Erythroblast (primary cell): Measurements from ENCODE around the gene PLCL1.
"Not testable (repeated sequence)": the region's sequence is repeated elsewhere in the genome, so short reads cannot be mapped to it uniquely, and the experiment has no call there.

Source experiments
- DNase-seq, 2 experiments: peaks; one replicate each; lab custom pipeline; 2025; lab: John Stamatoyannopoulos, UW
- GATA1 ChIP-seq: IDR thresholded peaks from 2 replicates; pipeline ENCODE4 v1.6.1; 2011; ENCODE audit warnings: low read depth, mild to moderate bottlenecking, control low read depth, low read length, moderate library complexity
- POLR2A ChIP-seq: IDR thresholded peaks from 2 replicates; pipeline ENCODE4 v1.6.1; 2011; ENCODE audit warnings: mild to moderate bottlenecking, low read length

Gene PLCL1

DNA sequence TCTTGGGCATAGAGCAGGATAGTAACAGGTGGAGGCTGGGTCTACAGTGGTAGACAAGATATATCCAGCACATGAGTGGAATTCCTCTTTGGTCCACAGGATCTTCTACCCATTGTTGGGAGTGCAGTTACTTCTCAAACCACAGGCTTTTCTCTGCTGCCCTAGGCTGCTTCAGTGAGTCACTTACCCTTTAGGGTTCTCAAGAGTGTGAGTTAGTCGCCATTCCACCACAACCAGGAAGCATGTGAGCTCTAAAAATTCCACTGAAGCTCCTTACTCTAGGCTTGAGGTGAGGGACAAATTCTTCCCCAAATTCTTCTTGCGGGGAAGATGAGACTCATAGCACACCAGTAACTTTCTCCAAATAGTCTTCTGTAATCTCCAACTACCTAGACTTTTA is 189.4 kb downstream of the PLCL1 start:
- TF ChIP-seq GATA1, result no peak
- no peak for TF ChIP-seq POLR2A
- DNase-seq, result no peak

DNA sequence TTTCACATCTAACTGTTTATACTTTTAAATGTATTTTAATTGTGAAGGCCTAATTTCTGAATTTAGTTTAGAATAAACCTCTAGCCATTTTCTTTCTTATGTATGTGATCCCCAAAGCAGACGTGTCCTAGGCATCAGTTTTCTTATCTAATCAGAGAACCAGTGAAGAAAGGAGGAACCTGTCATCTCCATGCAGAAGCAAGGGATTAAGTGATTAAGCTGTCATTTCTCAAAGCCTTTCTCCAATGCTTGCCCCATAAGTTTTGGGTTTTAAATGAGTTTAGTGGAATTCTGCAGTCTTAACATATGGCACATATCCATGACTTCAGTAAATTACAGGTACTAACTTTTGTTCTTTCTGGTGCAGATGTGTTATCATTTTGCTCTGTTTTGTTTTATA is 190.4 kb downstream of the PLCL1 start:
- TF ChIP-seq POLR2A (no peak), GATA1 (no peak)
- no peak for DNase-seq

DNA sequence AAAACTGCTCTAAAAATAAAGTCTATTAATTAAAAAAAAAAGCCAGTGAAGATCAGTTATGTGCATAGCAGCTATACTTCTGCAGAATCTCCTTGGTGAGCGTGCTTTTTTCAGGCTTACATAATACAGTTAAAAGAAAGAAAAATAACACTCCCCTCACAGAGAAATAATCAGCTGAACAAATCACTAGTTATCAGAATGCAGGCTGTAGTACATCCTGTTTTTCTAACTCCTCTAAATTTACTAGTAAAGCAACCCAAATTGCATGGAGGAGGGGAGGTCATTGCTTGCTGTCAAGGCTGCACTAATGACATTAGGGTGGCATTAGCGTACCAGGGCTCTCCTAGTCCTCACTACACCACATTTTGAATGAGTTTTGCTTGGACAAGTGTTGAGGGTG is 192.2 kb downstream of the PLCL1 start:
- no peak for TF ChIP-seq GATA1
- no peak for TF ChIP-seq POLR2A
- no peak for DNase-seq

DNA sequence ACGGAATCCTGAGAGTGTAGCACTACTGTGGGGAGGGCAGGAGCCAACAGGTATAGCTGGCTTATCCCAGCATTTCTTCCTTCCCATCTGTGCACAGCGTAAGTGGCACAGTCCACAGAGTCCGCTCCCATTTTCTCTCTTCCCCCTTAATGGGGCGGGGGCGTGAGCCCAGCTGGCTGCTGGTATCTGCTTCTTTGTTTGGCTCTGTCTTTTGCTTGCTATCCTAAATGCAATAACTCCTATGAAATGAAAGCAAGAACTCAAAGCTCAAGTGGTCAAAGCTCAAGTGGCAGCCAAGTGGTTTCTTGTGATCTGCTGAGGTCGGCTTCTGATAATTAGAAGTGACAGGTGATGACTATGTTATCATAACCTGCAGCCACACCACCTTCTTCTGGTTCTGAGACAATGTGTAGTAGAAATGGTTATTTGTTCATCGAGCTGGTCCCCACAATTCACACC is 192.7 kb downstream of the PLCL1 start:
- TF ChIP-seq POLR2A (no peak), GATA1 (no peak)
- no peak for DNase-seq

DNA sequence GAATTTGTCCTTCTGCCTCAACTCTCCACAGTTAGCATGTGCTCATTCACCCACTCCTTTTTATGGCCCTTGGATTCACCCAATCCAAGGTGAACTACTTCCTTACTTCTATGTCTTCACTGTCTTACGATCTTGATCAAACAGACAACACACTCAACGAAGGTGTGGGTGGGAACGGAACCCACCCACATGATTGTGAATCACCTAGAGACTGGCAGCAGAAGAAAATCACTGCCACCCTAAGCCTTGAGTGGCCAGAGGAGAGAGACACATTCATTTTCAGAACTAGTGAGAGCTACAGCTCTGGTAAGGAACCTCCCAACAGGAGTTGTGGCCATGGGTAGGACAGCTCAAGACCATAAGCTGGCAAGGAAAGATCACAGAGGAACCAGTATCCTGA is 194.3 kb downstream of the PLCL1 start:
- no peak for DNase-seq
- TF ChIP-seq POLR2A (no peak), GATA1 (no peak)

DNA sequence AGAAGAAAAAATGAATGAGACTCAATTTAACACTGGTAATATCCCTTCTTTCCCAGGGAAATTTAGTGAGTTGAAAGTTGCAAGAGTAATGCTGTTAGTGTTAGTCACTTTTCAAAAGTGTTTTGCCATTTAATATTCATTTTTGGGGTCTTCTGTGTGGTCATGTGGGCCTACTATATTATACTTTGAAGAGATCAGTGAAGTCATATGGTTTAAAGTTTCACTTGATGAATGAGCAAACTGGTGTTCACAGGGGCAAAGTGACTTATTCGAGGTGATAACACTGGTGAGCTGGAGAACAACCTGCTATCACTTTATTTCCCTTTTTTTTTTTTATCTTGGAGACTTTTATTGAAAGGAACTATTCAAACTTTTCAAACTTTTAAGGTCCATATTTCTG is 196.0 kb downstream of the PLCL1 start:
- TF ChIP-seq POLR2A (no peak), GATA1 (no peak)

DNA sequence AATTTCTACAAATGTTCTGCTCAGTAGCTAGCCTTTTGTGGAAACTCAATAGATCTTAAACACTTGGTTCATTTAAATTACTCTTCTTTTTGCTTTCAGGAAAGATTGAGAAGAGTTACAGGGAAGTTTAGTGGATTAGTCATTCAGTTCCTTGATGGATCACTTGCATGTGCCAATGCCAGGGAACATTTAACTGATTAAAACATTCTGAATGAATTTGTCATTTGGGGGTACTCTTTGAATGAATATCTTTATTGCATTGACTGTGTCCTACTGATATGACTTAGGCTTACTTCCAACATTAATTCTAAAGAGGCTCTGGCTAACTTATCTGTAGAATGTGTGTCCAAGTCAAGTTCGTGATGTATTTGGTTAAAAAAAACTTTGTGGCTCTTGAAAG is 199.8 kb downstream of the PLCL1 start:
- TF ChIP-seq POLR2A (no peak), GATA1 (no peak)
- no peak for DNase-seq

More for the DNA sequence above, 196.0 kb downstream of the PLCL1 start:
- DNase-seq, result no peak

DNA sequence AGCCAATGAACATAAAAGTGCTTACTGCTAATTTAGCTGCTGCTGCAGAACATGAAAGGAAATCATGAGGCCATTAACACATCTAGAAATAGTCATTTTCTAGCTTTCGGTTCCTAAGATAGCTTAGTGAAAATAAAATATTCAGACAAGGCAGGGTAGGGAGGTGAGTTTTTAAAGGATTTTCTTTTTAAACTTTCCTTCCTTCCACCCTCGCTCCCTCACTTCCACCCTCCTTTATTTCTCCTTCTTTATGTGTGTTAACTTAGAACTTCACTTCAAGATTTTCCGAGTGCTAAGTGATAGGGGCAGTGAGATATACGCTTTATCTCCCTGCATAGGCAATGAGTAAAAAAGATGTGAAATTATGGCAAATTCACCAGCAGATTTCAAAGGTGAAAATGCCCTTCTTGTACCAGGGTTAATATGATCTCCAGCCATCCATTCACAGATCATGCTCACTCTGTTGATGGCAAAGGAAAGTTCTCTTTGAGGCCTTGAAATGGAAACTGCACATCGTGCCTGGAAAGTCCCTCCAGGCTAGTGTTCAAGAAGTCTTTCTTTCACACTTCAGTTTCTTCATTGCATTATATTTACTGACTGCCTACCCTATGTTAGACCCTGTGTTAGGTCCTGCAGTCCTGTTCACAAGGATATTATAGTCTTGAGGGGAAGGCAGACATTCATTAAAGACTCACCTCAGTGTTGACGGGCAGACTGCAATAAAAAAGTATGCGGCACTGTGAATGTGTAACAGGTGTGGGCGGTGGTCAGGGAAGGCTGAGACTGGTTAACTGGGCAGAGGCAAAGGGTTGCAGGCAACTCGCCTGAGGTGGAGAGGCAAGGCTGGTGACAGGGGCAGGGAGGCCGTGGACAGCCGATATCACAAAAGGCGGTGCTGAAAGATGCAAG is 200.8 kb downstream of the PLCL1 start:
- TF ChIP-seq GATA1, result no peak
- no peak for TF ChIP-seq POLR2A
- no peak for DNase-seq

DNA sequence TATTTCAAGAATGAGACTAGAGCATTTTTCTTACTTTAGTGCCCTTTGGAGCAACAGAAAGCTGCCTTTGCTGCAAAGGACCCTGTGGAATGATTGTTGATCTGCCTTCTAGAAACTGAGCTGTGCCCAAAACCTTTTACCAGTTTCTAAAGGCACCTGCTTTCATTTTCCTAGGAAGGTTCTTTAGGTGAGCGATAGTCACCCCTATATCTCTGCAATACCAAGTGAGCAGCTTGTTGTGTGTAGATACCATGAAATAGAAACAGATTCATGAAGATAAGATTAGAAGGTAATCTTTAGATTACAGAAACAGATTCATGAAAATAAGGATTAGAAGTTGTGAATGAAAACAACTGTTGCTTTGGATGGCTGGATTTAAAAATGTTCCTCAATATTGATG is 202.3 kb downstream of the PLCL1 start:
- TF ChIP-seq GATA1, result no peak
- TF ChIP-seq POLR2A, result no peak
- DNase-seq, result no peak

DNA sequence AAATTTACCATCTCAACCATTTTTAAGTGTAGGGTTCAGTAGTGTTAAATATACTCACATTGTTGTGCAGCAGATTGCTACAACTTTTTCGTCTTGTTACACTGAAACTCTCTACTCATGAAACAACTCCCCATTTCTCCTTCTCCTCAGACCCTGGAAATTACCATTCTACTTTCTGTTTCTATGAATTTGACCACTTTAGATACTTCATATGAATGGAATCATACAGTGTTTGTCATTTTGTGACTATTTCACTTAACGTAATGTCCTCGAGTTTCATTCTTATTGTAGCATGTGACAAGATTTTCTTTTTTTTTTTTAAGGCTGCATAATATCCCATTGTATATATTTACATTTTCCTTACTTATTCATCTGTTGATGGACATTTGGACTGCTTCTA is 203.8 kb downstream of the PLCL1 start:
- no peak for TF ChIP-seq GATA1
- TF ChIP-seq POLR2A, result no peak
- no peak for DNase-seq

DNA sequence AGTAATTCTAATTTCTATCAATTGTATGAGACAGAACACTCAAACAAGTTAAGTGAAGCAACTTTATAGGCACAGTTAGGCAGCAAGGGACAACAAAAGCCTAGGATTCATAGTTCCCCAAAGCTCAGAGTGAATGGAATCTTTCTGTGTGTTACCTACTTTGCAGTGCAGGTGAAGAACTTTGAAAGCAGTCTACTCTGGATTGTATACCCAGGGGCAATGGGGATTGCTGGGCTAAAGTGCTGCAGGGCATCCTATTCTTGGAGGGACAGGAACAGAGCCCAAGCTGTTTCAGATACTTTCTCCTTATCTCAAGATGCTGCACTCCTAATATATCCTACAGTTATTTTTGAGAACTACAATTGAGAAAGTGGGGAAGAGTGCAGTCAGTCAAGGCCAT is 207.6 kb downstream of the PLCL1 start:
- DNase-seq, result no peak
- no peak for TF ChIP-seq POLR2A
- TF ChIP-seq GATA1, result no peak

DNA sequence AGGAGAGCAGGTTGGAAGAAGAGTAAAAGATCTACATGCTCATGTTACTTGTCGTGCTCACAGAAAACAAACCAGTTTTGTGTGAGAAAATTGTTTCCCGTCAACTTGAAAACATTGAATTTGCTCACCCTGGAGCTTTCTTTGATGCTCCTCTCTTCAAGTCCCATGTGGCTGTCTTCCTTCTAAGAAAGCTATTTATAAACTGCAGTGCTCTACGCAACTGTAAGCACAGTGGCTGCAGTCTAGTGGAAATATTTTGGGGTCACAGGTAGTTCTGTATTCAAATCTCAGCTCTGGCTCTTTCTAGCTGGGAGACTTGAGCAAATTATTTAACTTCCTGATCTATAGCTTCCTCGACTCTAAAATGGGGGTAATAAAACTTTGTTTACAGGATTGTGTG is 211.8 kb downstream of the PLCL1 start:
- TF ChIP-seq POLR2A (no peak), GATA1 (no peak)
- no peak for DNase-seq

DNA sequence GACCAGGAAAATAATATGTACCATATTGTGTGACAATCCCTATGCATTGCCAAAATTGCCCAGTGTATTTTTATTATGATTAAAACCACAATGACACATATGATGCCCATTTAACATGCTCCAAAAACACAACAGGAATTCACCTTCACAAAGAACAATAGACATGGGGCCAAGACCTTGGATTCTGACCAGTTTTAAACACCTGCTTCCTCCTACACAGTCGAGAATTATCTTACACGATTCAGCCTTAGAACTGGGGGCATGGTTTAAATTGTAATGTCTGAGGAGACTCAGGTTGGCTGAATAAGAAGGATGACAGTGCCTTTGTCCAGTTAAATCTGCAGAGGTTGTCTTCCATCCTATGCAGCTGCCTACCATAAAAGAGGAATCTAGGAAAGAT is 212.7 kb downstream of the PLCL1 start:
- no peak for TF ChIP-seq GATA1
- no peak for TF ChIP-seq POLR2A
- DNase-seq, result no peak

DNA sequence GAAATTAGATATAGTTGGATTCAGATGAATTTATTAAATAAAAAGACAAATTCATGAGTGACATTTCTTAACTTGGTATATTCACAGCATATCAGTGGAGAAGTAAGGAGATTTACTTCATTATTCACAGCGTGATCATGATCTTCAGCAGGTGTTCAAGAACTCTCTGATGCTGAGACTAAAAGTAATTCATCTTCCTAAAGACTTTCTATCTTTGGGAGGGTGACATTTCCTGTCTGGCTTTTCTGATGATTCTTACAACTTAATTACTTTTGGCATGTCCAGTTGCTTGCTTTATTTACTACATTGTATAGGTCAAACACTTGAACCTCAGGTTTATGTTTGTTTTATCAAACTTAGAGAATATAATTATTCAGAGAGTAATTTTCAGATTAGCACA is 224.6 kb downstream of the PLCL1 start:
- TF ChIP-seq POLR2A, result no peak
- no peak for TF ChIP-seq GATA1
- no peak for DNase-seq

DNA sequence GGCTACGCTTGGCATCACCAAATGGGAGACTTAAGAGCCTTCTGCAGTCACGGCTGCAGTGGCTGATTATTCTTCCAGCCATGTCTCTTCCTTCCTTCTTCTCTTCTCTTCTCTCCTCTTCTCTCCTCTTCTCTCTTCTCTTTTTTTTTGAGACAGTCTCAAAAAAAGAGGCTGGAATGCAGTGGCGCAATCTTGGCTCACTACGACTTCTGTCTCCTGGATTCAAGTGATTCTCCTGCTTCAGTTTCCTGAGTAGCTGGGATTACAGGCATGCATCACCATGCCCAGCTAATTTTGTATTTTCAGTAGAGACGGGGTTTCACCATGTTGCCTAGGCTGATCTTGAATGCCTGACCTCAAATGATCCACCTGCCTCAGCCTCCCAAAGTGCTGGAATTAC is 225.2 kb downstream of the PLCL1 start:
- not testable (repeated sequence) for DNase-seq
